Adipocyte (in vitro differentiated cells): ENCODE results near the gene MED26.
A peak's percentile ranks its signal among the peaks of the same experiment; 100 is the strongest.

ENCODE experiments used
- DNase-seq: peaks from one replicate; pipeline ENCODE4 v3.0.0-alpha.2; 2015; ENCODE audit warnings: low read depth
- H3K27me3 ChIP-seq: replicated peaks from 2 replicates; pipeline ENCODE4 v1.7.0; 2013; ENCODE audit warnings: mild to moderate bottlenecking, low read length, moderate library complexity; ENCODE audit not compliant: control insufficient read depth, insufficient read depth
- H3K36me3 ChIP-seq: 2 replicates; pipeline ENCODE4 v1.7.0; 2013; ENCODE audit warnings: low read length, mild to moderate bottlenecking, moderate library complexity; ENCODE audit not compliant: control insufficient read depth, insufficient read depth, severe bottlenecking
- H3K4me1 ChIP-seq: 2 replicates; pipeline ENCODE4 v1.7.0; 2013; ENCODE audit warnings: mild to moderate bottlenecking, low read length, moderate library complexity; ENCODE audit not compliant: control insufficient read depth, insufficient read depth
- H3K4me3 ChIP-seq: 2 replicates; pipeline ENCODE4 v1.7.0; 2013; ENCODE audit warnings: mild to moderate bottlenecking, low read length, moderate library complexity
- H3K9ac ChIP-seq: 2 replicates; pipeline ENCODE4 v1.7.0; 2013; ENCODE audit warnings: mild to moderate bottlenecking, low read length, moderate library complexity
- H3K9me3 ChIP-seq: 2 replicates; pipeline ENCODE4 v1.7.0; 2013; ENCODE audit warnings: mild to moderate bottlenecking, low read length, moderate library complexity; ENCODE audit not compliant: control insufficient read depth

Gene MED26

DNA sequence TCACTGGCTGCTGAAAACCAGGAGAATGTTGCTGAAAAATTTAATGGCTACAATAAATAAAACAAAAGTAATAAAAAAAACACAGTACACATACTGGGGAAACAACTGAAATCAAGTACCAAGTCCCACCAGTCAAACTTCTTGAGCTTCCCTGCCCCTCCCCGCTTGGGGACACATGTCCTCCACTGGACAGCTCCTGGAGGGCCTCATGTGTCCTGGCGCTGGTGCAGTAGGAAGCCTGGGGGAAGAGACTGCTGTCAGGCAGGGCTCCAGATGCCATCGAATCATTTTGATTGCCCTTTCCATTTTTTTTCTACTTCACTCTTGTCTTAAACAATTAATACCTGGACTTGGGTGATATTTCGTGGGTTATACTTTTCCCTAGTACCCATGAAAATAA is 29.2 kb downstream of the MED26 start:
- Histone ChIP-seq H3K9ac (peak overlapping the region; percentile 23), H3K36me3 (no peaks in the 10 kb centered on the region), H3K4me1 (peaks cover 42% of the 10 kb centered on the region), H3K4me3 (no peak overlapping the region), H3K27me3 (no peaks in the 10 kb centered on the region), H3K9me3 (no peaks in the 10 kb centered on the region)
- no peak for DNase-seq

DNA sequence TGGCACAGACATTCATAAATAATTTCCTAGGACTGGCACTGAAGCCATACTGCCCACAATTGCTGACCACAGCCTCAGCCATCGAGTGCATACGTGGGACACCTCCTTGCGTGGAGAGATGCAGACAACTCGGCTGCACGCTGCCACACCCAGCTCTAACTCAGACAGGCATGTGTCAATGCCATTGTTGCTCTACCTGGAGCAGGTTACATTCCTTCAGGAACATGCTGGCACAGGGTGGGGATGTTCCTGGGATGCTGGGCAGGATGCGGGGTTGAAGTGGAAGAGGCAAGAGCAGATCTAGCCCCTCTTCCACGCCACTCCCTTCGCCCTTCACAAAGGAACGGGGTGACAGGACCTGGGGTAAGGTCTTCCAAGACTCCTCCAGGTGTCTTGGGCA is 31.6 kb downstream of the MED26 start:
- no peaks in the 10 kb centered on the region for H3K9me3 ChIP-seq
- H3K36me3 ChIP-seq, result no peaks in the 10 kb centered on the region
- no peaks in the 10 kb centered on the region for H3K27me3 ChIP-seq
- peaks cover 27% of the 10 kb centered on the region for H3K4me1 ChIP-seq
- DNase-seq, result no peak
- H3K4me3 ChIP-seq, result no peak overlapping the region
- H3K9ac ChIP-seq, result no peak overlapping the region

DNA sequence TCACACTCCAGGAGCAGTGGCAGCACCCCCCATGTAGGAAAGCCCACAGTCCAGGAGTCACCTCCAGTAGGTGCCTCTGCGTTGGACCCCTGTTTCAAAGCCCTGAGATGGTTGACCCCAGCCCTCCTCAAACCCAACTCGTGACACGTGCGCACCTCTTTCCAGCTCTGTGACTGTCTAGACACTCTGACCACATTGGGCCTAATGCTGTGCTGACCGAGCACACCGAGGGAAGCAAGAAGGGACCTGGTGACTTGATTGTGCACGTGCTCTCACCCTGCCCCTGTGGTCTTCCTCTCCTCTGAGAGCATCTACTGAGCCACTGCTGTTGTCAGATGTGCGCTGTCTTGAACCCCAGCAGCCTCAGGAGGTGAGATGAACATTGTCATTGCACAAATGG is 32.9 kb downstream of the MED26 start:
- no peaks in the 10 kb centered on the region for H3K9me3 ChIP-seq
- no peak overlapping the region for H3K9ac ChIP-seq
- DNase-seq, result no peak
- no peaks in the 10 kb centered on the region for H3K27me3 ChIP-seq
- no peaks in the 10 kb centered on the region for H3K36me3 ChIP-seq
- H3K4me1 ChIP-seq, result peaks cover 27% of the 10 kb centered on the region
- H3K4me3 ChIP-seq, result no peak overlapping the region

DNA sequence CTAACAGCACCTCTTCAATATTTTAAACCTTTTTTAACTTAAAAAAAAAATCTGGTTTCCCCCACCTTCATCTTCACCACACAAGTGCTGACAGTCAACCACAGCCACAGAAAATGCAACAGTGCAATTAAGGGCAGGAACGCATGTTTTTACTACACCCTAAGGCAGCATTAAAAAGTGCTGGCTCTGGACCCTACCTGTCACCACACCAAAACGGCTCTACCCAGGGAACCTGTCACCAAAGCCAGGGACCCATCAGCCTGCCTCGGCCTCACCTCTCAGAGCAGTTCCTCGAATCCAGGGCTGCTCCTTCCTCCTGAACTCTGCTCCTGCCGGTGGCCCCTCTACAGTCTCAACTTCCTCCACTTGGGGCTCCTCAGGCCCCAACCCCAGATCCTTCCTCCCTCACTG is 33.3 kb downstream of the MED26 start:
- no peaks in the 10 kb centered on the region for H3K27me3 ChIP-seq
- H3K4me1 ChIP-seq, result peaks cover 31% of the 10 kb centered on the region
- no peaks in the 10 kb centered on the region for H3K9me3 ChIP-seq
- no peak for DNase-seq
- H3K4me3 ChIP-seq, result no peak overlapping the region
- H3K36me3 ChIP-seq, result no peaks in the 10 kb centered on the region
- H3K9ac ChIP-seq, result no peak overlapping the region

DNA sequence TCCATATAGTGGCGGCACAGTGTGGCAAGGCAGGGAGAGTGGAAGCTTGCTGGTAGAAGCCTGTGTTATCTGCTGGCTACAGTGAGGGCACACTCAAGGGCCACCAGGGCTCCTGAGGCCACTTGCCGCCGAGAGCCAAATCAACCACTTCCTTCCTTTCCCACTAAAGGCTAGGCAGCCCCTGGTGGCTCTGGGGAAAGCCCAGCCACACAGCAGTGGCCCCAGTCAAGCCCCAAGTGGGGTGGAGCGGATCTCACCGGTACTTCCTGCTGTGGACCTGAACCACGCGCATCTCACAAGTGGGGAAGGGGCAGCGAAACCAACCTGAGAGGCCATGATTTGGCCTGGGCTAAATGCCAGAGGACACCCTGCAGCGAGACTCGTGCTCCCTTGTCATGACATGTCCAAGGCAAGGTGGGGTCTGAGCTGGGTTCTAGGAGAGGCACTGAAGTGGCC is 33.8 kb downstream of the MED26 start:
- Histone ChIP-seq H3K9me3 (no peaks in the 10 kb centered on the region), H3K27me3 (no peaks in the 10 kb centered on the region)
- DNase-seq, result no peak

DNA sequence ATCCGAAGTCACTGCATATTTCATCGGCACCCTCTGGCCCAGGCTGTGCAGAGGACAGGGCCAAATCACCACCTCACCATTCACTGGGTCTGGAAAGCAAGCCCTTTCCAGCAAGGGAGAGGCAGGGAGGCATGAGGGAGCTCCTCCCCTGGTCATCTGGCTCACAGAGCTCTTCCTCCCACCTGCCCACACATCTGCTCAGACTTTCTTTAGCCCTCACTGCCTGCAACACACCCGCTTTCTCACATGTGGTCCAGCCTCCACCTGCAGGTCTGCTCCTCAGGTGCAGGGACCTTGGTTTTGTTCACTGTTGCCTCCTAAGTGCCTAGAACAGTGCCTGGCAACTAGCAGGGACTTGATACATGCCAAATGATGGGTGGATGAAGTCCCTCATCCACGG is 34.8 kb downstream of the MED26 start:
- H3K4me1 ChIP-seq, result peaks cover 29% of the 10 kb centered on the region
- H3K27me3 ChIP-seq, result no peaks in the 10 kb centered on the region
- no peak overlapping the region for H3K9ac ChIP-seq
- no peaks in the 10 kb centered on the region for H3K36me3 ChIP-seq
- H3K4me3 ChIP-seq, result no peak overlapping the region
- no peaks in the 10 kb centered on the region for H3K9me3 ChIP-seq
- DNase-seq, result no peak

More for the DNA sequence above, 33.8 kb downstream of the MED26 start:
- Histone ChIP-seq H3K4me3 (no peak overlapping the region), H3K36me3 (no peaks in the 10 kb centered on the region), H3K4me1 (peaks cover 30% of the 10 kb centered on the region), H3K9ac (no peak overlapping the region)

DNA sequence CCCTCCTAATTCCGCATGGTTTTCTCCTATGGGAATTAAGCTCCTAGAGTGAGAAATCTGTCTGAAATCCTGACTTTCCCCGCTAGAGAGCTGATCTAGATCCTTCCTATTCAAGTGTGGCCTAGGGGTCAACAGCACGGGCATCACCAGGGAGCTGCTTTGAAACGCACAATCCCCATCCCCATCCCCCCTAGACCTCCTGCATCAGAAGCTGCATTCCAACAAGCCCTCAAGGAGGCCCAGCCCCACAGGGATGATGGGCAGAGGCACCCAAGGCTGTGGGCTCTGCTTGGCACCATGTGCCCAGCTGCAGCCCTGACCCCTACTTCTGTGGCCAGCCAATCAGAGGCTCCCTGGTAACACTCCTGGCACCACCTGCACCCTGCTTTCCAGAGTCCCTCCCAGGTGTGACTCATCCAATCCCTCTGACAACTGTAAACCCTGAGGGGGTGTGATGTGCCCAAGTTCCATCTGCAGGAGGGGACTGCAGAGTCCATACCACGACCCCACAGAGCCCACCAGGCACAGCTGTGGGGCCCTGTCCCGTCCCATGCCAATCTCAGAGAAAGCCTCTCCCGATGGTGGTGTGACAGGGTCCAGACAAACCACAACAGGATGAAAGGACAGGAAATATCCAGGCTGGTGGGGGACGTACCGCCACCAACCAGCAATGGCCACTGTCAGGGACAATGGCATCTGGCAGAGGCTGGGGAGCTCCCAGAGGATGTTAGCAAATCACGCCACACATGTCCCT is 36.0 kb downstream of the MED26 start:
- Histone ChIP-seq H3K27me3 (no peaks in the 10 kb centered on the region), H3K4me3 (no peak overlapping the region), H3K9ac (no peak overlapping the region), H3K9me3 (no peaks in the 10 kb centered on the region), H3K36me3 (no peaks in the 10 kb centered on the region), H3K4me1 (peaks cover 28% of the 10 kb centered on the region)
- no peak for DNase-seq

DNA sequence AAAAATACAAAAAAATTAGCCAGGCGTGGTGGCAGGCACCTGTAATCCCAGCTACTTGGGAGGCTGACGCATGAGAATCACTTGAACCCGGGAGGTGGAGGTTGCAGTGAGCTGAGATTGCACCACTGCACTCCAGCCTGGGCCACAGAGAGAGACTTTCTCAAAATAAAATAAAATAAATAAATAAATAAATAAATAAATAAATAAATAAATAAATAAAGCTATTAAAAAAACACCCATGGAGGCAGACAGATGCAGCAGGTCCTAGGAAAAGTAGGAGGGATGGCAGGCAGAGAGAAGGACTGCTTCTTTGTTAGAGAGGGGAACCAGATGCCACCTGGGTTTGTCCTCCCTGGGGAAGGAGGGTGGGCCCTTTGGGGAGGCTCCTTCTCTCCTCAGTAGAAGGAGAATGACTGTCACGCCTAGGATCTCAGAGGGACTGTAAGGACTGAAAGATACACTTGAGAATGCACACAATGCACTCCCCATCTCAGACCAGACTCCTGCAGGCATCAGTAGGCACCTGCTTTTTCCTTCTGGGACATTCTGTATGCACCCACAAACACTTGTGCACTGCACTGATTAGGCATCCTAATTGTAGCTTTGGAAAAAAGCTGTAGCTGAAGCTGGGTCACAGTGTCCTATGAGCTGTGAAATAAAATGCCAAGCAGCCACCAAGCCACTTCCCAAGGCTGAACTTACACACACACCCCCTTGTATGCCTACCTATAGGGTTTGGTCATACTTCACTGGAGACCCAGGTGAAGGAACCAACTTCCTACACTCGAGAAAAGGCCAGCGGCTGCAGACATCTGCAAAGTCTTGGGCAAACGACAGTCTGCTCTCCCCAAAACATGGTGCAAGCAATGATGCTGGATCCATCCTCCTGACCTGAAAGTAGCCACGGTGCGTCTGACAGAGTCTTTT is 36.9 kb downstream of the MED26 start:
- DNase-seq, result no peak
- Histone ChIP-seq H3K27me3 (no peaks in the 10 kb centered on the region), H3K4me1 (peaks cover 36% of the 10 kb centered on the region), H3K9me3 (no peaks in the 10 kb centered on the region), H3K9ac (no peak overlapping the region), H3K4me3 (no peak overlapping the region), H3K36me3 (no peaks in the 10 kb centered on the region)

DNA sequence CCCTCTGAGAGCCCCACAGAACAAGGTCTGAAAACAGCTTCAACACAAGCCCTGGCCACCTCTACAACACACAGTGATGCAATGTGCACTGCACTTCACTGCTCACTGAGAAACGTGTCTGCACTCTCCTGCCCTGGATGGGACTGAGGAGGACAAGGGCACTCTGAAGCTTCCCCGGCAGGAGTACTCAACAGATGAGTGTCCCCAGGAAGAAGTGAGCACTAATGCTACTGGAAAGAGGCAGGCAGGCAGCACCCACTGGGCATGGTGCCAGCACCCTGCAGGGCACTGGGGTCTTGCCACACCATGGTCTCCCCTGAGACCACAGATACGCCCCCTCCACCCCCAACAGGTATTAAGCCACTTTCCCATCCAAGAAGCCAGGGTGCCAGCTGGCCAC is 38.1 kb downstream of the MED26 start:
- no peaks in the 10 kb centered on the region for H3K9me3 ChIP-seq
- H3K27me3 ChIP-seq, result no peaks in the 10 kb centered on the region
- H3K4me3 ChIP-seq, result no peak overlapping the region
- H3K4me1 ChIP-seq, result peaks cover 48% of the 10 kb centered on the region
- H3K36me3 ChIP-seq, result no peaks in the 10 kb centered on the region
- no peak for DNase-seq
- no peak overlapping the region for H3K9ac ChIP-seq

DNA sequence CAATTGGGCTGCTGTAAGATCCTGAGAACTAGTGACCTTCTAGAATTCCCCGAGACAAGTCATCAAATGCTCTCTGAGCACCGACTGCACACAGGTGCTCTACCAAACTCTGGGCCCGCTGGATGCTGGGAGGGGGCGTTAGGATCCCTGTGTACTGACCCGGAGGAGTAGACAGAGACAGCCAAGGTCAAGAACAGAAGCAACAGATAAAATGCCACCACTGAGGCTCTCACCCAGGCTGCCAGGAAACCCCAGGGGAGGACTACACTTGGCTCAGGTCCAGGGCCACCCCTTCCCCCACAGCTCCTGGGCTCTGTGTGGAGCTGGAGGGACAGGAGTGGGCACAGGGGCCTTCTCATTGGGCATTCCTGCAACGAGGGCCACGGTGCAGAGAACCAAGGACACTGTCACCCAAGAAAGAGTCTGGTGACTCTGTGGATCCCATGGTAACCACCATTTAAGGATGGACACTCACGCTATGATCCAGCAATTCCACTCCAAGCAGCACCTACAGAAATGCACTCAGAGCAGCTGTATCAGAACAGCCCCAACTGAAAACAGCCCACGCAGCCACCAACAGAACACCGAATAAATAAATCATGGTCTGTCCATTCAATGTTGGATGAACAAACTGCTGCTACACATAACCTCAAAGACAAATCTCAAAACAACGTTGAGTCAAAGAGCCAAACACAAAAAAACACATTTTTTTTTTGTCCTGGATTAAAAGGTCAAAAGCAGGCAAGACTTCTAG is 39.0 kb downstream of the MED26 start:
- H3K9me3 ChIP-seq, result no peaks in the 10 kb centered on the region
- peaks cover 56% of the 10 kb centered on the region for H3K4me1 ChIP-seq
- no peak overlapping the region for H3K9ac ChIP-seq
- no peaks in the 10 kb centered on the region for H3K27me3 ChIP-seq
- H3K36me3 ChIP-seq, result no peaks in the 10 kb centered on the region
- no peak overlapping the region for H3K4me3 ChIP-seq
- no peak for DNase-seq
